ENCODE data around the gene SLC39A9.

DNA sequence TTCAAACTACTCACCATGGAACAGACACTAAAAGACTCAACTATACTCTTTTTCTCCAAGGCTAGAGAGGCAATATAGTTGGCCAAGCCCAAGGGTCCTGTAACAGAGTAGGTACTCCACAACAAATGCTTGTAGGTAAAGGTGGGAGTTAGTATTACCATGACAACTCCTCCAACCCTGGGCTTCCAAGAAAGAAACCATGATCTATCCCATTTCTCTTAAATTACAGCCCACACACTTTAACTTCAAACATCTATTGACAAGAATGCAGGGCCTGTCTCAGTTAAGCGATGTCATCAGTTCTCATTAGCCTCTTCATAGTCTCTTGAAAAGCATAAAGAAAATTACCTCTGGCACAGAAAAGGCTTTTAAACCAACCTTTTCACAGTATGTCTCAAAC lies 25.4 kb upstream of the SLC39A9 start:
- TF ChIP-seq CTCF (IDR thresholded peaks at IDR 0.05 in 8 of 11, conservative IDR thresholded peaks at IDR 0.05 in 3 of 11) (no peak), POLR2AphosphoS5 (IDR thresholded peaks at IDR 0.05) (no peak), POLR2A (IDR thresholded peaks at IDR 0.05) (no peak)
